Measurements from ENCODE around the gene NLRC5. TPM values are rescaled to one million over a fixed set of nuclear protein-coding genes. Genes with fewer than 3 reads are reported as not detected.
"Not testable (repeated sequence)": the region's sequence is repeated elsewhere in the genome, so short reads cannot be mapped to it uniquely, and the experiment has no call there.

The NLRC5 gene
- total RNA-seq, 1 experiment from 2014 or later, result 29.7 TPM

DNA sequence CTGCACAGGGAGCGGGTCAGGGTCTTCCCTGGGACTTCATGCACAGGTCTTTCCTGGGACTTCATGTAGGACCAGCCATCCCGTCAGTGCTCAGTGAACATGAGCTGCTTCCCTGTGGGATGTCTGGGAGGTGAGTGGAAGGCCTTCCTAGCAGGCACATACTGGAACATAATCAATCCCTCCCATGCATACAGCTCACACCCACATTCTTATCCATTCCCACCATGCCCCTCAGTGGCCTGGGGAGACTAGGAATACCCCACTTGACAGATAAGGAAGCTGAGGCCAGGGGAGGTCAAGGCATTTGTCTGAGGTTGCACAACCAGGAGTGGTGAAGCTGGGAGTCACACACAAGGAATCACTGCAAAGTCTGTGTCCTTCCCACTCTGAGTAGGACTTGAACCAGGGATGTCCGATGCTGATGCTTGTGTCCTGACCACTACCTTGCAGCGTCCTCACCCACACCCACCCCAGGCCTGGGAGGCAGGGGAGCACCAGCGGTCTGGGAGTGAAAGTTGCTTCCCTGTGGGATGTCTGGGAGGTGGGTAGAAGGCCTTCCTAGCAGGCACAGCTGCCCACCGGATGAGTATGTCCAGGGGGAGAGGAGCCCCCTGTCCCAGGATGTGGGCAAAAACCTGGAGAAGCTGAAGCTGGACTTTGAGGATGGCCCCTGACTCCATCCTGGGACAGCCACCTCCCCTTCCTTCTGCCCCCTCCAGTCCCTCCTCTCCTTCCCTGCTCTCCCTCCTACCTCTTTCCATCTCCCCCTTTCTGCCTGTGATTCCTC, 1.0 kb upstream of the NLRC5 start:
- POLR2A ChIA-PET (ENCODE audit: unreplicated experiment), result no interaction called here
- H2AFZ ChIP-seq, result no peak overlapping the region

GRCh38 chr16:56989988-56990387, 631 bp downstream of the NLRC5 start:
- no TSS peak for BruUV-seq (replicated peaks)
- no peaks in the 10 kb centered on the region for H4K20me1 ChIP-seq (ENCODE audit: insufficient read depth)

More for the DNA sequence above, 1.0 kb upstream of the NLRC5 start:
- DNase-seq, result no peak
- no peaks in the 10 kb centered on the region for H3K79me2 ChIP-seq (ENCODE audit: low read depth)
- H3K4me1 ChIP-seq (replicated peaks; ENCODE audit: insufficient read depth), result peaks cover 39% of the 10 kb centered on the region
- no peaks in the 10 kb centered on the region for H3K9me2 ChIP-seq (ENCODE audit: insufficient read depth)
- peaks cover 36% of the 10 kb centered on the region; the same call in 1 of the 2 replicates for H3F3A ChIP-seq (ENCODE audit: insufficient read depth, low read depth)
- TF ChIP-seq, protein P1, sequence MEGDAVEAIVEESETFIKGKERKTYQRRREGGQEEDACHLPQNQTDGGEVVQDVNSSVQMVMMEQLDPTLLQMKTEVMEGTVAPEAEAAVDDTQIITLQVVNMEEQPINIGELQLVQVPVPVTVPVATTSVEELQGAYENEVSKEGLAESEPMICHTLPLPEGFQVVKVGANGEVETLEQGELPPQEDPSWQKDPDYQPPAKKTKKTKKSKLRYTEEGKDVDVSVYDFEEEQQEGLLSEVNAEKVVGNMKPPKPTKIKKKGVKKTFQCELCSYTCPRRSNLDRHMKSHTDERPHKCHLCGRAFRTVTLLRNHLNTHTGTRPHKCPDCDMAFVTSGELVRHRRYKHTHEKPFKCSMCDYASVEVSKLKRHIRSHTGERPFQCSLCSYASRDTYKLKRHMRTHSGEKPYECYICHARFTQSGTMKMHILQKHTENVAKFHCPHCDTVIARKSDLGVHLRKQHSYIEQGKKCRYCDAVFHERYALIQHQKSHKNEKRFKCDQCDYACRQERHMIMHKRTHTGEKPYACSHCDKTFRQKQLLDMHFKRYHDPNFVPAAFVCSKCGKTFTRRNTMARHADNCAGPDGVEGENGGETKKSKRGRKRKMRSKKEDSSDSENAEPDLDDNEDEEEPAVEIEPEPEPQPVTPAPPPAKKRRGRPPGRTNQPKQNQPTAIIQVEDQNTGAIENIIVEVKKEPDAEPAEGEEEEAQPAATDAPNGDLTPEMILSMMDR (conservative IDR thresholded peaks at IDR 0.05), result no peak
- no peak for TF ChIP-seq EZH2 (IDR thresholded peaks at IDR 0.05; ENCODE audit: low read depth)
- no peak overlapping the region for H3K4me3 ChIP-seq
- no peaks in the 10 kb centered on the region for H3K36me3 ChIP-seq (ENCODE audit: low read depth)
- no TSS peak for BruUV-seq (replicated peaks)
- peak overlapping the region; percentile 92; the same call in 1 of the 2 replicates for H3K4me2 ChIP-seq
- H3K27ac ChIP-seq, result no peak overlapping the region
- CTCF ChIA-PET, result no interaction called here
- no peaks in the 10 kb centered on the region for H4K20me1 ChIP-seq (ENCODE audit: insufficient read depth)
- no peaks in the 10 kb centered on the region for H3K9me3 ChIP-seq (ENCODE audit: insufficient read depth, low read depth)
- H3K27me3 ChIP-seq (ENCODE audit: insufficient read depth, low read depth), result no peaks in the 10 kb centered on the region
- intact Hi-C loops (cut with micrococcal nuclease; ENCODE audit: unreplicated experiment), result loop anchor here (10.0 kb wide), 1 partner anchor 306 kb away; no protein-coding TSS in a partner anchor

GRCh38 chr16:56990407-56991286, 1.3 kb downstream of the NLRC5 start:
- no peaks in the 10 kb centered on the region for H4K20me1 ChIP-seq (ENCODE audit: insufficient read depth)
- peak overlapping the region; percentile 82; the same call in 1 of the 2 replicates for H2AFZ ChIP-seq
- ChIA-PET CTCF (no interaction called here), POLR2A (ENCODE audit: unreplicated experiment) (no interaction called here)
- no peaks in the 10 kb centered on the region for H3K9me3 ChIP-seq (ENCODE audit: insufficient read depth, low read depth)
- no peak for TF ChIP-seq EZH2 (IDR thresholded peaks at IDR 0.05; ENCODE audit: low read depth)
- TF ChIP-seq, protein P1 (conservative IDR thresholded peaks at IDR 0.05), result no peak
- DNase-seq, result no peak
- intact Hi-C loops (cut with micrococcal nuclease; ENCODE audit: unreplicated experiment), result no loop called here
- peaks cover 18% of the 10 kb centered on the region; the same call in 1 of the 2 replicates for H3F3A ChIP-seq (ENCODE audit: insufficient read depth, low read depth)
- H3K79me2 ChIP-seq (ENCODE audit: low read depth), result no peaks in the 10 kb centered on the region
- H3K4me3 ChIP-seq, result peak overlapping the region; percentile 66
- H3K4me1 ChIP-seq (replicated peaks; ENCODE audit: insufficient read depth), result peaks cover 19% of the 10 kb centered on the region
- H3K27ac ChIP-seq, result no peak overlapping the region
- peak overlapping the region; percentile 92 for H3K4me2 ChIP-seq
- H3K27me3 ChIP-seq (ENCODE audit: insufficient read depth, low read depth), result no peaks in the 10 kb centered on the region
- no peaks in the 10 kb centered on the region for H3K9me2 ChIP-seq (ENCODE audit: insufficient read depth)
- no TSS peak for BruUV-seq (replicated peaks)
- H3K36me3 ChIP-seq (ENCODE audit: low read depth), result no peaks in the 10 kb centered on the region

More at GRCh38 chr16:56989988-56990387, 631 bp downstream of the NLRC5 start:
- H2AFZ ChIP-seq, result peak overlapping the region; percentile 82
- H3K36me3 ChIP-seq (ENCODE audit: low read depth), result no peaks in the 10 kb centered on the region
- no peak overlapping the region for H3K27ac ChIP-seq
- H3F3A ChIP-seq (ENCODE audit: insufficient read depth, low read depth), result peaks cover 22% of the 10 kb centered on the region; the same call in 1 of the 2 replicates
- no peak for DNase-seq
- TF ChIP-seq, protein P1 (conservative IDR thresholded peaks at IDR 0.05), result no peak
- no peak for TF ChIP-seq EZH2 (IDR thresholded peaks at IDR 0.05; ENCODE audit: low read depth)
- no peaks in the 10 kb centered on the region for H3K9me2 ChIP-seq (ENCODE audit: insufficient read depth)
- H3K4me2 ChIP-seq, result peak overlapping the region; percentile 92
- no peaks in the 10 kb centered on the region for H3K27me3 ChIP-seq (ENCODE audit: insufficient read depth, low read depth)
- CTCF ChIA-PET, result no interaction called here
- peaks cover 24% of the 10 kb centered on the region for H3K4me1 ChIP-seq (replicated peaks; ENCODE audit: insufficient read depth)
- intact Hi-C loops (cut with micrococcal nuclease; ENCODE audit: unreplicated experiment), result loop anchor here (10.0 kb wide), 1 partner anchor 305 kb away; no protein-coding TSS in a partner anchor
- H3K4me3 ChIP-seq, result peak overlapping the region; percentile 66
- H3K9me3 ChIP-seq (ENCODE audit: insufficient read depth, low read depth), result no peaks in the 10 kb centered on the region
- POLR2A ChIA-PET (ENCODE audit: unreplicated experiment), result interaction anchor here (0.9 kb wide), 1 partner anchor 11 kb away, joined by 4 read pairs; no protein-coding TSS in a partner anchor
- H3K79me2 ChIP-seq (ENCODE audit: low read depth), result no peaks in the 10 kb centered on the region

GRCh38 chr16:56992431-56992830, 3.1 kb downstream of the NLRC5 start:
- POLR2A ChIA-PET (ENCODE audit: unreplicated experiment), result interaction anchor here (0.7 kb wide), 1 partner anchor 121 kb away, joined by 9 read pairs; no protein-coding TSS in a partner anchor
- Histone ChIP-seq H3K4me1 (replicated peaks; ENCODE audit: insufficient read depth) (peaks cover 12% of the 10 kb centered on the region), H3F3A (ENCODE audit: insufficient read depth, low read depth) (peaks cover 11% of the 10 kb centered on the region; the same call in 1 of the 2 replicates)
- H3K4me3 ChIP-seq; H3K4me2 ChIP-seq; DNase-seq; H3K27ac ChIP-seq; H3K79me2 ChIP-seq (ENCODE audit: low read depth); CTCF ChIA-PET; BruUV-seq (replicated peaks); intact Hi-C loops (cut with micrococcal nuclease; ENCODE audit: unreplicated experiment); H3K36me3 ChIP-seq (ENCODE audit: low read depth); H3K9me2 ChIP-seq (ENCODE audit: insufficient read depth); H3K9me3 ChIP-seq (ENCODE audit: insufficient read depth, low read depth); H4K20me1 ChIP-seq (ENCODE audit: insufficient read depth); H2AFZ ChIP-seq; H3K27me3 ChIP-seq (ENCODE audit: insufficient read depth, low read depth): not testable (repeated sequence)

Measured in PC-9 (cell line).